ENCODE data around the gene CLEC3B.

DNA sequence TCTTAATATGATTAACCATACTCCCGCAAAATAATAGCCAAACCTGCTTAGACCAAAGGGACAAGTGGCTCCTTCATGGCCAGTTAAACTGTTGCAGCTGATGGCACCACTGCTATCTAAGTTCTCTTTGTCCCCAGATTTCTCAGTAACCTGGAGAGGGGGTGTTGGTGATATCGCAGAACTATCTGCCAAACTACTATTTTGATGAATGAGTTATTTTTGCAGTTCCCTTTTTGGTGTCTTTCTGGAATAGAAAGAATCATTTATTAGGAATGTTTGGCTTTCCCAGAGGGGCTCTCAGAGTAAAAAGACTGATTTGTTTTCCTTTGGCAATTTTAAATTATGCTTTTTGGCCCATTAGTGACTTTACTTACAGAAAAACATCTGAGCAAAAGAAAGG lies 33.0 kb downstream of the CLEC3B start:
- no peak for TF ChIP-seq POLR2AphosphoS5 (IDR thresholded peaks at IDR 0.05)
- TF ChIP-seq, protein P1, sequence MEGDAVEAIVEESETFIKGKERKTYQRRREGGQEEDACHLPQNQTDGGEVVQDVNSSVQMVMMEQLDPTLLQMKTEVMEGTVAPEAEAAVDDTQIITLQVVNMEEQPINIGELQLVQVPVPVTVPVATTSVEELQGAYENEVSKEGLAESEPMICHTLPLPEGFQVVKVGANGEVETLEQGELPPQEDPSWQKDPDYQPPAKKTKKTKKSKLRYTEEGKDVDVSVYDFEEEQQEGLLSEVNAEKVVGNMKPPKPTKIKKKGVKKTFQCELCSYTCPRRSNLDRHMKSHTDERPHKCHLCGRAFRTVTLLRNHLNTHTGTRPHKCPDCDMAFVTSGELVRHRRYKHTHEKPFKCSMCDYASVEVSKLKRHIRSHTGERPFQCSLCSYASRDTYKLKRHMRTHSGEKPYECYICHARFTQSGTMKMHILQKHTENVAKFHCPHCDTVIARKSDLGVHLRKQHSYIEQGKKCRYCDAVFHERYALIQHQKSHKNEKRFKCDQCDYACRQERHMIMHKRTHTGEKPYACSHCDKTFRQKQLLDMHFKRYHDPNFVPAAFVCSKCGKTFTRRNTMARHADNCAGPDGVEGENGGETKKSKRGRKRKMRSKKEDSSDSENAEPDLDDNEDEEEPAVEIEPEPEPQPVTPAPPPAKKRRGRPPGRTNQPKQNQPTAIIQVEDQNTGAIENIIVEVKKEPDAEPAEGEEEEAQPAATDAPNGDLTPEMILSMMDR (IDR thresholded peaks at IDR 0.05) = no peak
- no peak for TF ChIP-seq EP300 (IDR thresholded peaks at IDR 0.05)
